MV-4-11 (cell line): Measurements from ENCODE around the gene ZNF576.
"Not testable (repeated sequence)": the region's sequence is repeated elsewhere in the genome, so short reads cannot be mapped to it uniquely, and the experiment has no call there.

Source experiments
- DNase-seq: peaks from one replicate; lab custom pipeline; 2025; lab: John Stamatoyannopoulos, UW

The ZNF576 gene

DNA sequence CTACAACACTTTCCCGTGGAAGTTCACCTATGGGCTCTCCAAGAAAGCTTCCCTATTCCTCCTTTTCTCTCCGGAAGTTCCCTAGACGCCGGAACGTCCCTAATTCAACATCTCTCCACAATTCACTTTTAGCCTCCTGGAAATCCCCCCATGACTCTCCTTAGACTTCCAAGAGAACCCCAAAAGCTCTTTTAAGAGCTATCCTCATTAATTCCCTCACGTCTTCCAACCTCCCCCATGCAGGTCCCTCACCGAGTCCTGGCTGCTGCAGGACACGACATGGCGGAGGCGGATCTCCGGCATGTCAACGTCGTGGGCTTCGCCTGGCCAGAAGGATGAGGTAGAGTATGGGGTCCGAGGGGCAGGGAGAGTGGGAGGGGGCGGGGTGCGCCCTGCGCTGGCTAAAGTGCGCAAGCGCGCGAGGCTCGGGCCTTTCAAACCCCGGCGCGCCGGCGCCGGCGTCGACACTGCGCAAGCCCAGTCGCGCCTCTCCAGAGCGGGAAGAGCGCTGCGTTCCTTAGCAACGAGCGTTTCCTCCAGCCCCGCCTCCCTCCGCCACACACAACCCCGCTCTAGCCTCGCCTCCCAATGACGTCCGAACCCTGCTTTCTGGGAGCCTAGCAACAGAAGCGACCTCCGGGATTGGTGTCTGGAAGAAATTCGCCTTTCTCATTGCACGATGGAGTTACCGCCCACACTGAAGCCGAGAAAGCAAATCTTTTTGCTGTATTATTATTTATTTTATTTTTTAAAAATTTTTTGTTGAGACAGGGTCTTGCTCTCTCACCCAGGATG lies 21.0 kb upstream of the ZNF576 start, which contains the start of the genes PINLYP and XRCC1:
TSS of gene PINLYP (plus strand) at position 646 of the 795 bp plus-strand sequence. CDS start 1,391 bp downstream, outside the sequence.
TSS of gene XRCC1 (minus strand) at position 372 of the 795 bp plus-strand sequence. CDS start at position 303, 69 bp downstream.
- peak; percentile 100 for DNase-seq

DNA sequence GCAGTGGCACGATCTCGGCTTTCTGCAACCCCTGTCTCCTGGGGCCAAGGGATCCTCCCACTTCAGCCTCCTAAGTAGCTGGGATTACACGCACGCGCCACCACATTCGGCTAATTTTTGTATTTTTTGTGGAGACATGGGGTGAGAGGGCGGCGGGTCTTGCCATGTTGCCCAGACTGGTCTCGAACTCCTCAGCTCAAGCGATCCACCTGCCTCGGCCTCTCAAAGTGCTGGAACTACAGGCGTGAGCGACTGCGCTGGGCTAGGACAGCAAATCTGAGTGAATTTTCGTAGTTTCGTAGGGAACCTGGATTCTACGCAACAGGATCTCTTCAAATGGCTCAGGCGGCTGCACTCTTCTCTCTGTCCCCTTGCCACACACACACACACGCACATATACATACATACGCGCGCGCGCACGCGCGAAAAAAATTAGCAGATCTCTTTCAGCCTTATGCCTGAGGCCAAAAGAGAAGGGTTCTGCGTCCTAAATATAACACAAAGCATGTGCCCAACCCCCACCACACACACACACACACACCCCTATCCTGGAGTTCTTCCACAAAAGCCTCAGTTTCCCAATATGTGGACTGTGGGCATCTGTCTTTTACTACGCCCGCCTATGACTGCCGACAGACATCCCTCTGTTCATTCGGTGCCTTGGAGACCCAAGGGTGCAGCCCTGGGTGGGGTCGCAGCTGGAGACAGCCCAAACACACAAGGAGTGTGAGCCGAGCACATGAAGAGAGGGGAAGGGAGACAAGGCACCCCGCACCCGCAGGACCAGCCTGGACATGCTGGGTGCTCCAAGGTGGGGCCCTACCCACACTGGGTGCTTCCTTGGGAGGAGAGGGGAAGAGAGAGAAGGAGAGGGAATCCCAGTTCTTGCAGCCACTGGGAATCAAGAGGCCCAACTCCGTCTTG lies 20.2 kb upstream of the ZNF576 start:
- peak; percentile 84 for DNase-seq

DNA sequence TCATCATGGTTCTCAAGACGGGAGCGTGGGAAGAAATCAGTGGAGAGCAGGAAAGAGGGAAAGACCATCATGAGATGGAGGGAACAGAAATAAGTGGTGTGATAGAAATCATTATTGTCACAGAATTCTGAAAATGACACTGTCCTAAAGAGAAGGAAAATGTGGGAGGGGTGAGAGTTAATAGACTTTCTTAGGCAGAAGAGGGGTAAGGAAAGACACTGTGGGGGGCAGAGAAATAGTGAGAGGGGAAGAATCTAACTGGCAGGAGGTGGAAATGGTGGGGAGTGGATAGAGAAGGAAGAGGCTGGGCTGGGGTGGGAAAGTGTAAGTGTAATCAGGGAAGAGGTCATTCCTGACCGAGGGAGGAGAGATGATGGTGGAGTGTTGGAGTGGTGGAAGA lies 17.6 kb upstream of the ZNF576 start:
- DNase-seq = no peak

DNA sequence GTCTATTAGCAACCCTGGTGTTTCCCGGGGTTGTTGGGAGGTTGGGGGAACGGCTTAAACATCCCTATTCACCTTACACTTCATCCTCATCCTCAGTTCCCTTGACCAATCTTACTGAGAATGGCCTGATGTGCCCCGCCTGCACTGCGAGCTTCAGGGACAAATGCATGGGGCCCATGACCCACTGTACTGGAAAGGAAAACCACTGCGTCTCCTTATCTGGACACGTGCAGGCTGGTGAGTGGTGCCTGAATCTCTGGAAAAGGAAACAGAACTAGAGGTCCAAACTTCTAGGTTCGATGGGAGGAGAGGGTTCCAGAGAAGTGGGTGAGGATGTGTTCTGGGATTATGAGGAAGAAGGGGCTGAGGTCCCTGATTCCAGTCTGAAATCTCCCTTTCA lies 14.9 kb upstream of the ZNF576 start:
- DNase-seq = no peak

DNA sequence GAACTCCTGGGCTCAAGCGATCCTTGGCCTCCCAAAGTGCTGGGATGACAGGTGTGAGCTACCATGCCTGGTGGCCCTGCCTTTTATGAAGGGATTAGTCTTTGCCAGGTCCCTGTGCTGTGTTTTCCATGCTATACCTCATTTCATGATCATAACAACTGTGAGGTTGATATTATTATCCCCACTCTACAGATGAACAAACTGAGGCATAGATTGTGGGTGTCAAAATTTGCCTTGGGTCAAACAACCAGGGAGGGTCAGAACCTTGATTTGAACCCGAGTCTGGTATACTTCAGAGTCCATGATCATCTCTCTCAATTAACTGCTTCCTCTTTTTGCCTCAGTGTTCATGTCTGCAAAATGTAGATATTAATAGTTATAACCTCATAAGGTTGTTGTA lies 13.9 kb upstream of the ZNF576 start:
- DNase-seq = peak; percentile 23

DNA sequence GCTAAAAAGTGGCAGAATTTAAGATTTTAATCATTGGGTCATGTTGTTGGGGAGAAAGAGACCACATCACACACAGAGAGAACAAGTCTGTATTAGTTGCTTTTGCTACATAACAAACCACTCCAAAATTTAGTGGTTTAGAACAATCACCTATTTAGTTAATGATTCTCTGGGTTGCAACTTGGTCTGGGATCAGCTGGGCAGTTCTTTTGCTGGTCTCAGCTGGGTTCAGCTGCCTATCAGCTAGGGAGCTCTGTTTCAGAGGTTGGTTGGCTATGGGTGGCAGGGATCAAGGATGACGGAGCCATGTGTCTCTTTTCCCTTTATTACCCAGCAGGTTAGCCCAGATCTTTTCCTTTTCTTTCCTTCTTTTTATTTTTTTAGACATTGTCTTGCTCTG lies 11.9 kb upstream of the ZNF576 start:
- DNase-seq = no peak

DNA sequence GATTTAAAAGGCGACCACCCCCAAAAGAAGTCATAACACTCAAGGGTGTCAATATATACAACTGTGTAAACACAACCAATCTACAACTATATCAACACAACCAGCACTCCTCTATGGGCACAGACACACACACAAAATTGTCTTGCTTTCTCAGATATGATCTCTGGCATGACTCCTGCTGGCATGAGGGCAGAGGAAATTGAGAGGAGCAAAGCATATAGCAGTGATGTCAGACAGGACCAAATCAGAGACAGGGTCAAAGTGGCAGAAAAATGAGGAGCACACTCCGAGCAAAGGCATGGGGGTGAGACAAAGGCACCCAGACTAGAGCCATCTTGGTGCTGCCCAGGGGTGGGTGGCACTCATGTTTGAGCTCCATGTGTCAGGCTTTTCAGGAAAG lies 10.0 kb upstream of the ZNF576 start:
- DNase-seq = no peak

DNA sequence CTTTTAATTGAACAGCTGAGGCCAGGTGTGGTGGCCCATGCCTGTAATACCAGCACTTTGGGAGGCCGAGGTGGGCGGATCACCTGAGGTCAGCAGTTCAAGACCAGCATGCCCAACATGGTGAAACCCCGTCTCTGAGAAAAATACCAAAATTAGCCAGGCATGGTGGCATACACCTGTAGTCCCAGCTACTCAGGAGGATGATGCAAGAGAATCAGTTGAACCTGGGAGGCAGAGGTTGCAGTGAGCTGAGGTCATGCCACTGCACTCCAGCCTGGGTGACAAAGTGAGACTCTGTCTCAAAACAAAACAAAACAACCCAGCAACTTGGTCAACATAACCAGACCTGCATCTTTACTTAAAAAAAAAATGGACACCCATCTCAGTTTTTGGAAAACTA lies 9.4 kb upstream of the ZNF576 start:
- not testable (repeated sequence) for DNase-seq

DNA sequence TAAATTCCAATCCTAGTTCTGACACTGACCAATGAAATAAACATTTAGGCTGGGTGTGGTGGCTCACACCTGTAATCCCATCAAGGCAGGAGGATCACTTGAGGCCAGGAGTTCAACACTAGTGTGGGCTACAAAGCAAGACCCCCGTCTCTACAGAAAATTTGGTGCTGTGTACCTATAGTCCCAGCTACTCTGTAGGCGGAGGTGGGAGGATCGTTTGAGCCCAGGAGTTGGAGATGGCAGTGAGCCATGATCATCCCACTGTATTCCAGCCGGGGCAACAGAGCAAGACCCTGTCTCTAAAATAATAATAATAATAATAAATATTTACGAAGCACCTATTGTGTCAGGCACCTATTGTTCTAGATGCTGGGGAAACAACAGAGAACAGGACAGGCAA lies 7.1 kb upstream of the ZNF576 start:
- no peak for DNase-seq

DNA sequence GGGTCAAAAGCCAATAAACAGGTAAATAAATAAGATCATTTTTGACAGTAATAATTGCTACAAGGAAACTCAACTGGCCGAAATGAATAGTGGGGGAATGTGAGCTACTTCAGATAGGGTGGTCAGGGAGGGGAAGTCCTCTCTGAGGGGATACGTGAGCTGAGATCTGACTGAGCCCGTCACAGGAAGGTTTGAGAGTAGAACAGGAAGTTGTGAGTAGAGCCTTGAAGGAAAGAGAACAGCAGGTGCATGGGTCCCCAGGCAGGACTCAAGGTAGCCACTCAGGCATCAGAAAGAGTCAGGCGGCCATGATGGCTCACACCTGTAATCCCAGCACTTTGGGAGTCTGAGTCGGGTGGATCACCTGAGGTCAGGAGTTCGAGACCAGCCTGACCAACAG lies 6.7 kb upstream of the ZNF576 start:
- no peak for DNase-seq

DNA sequence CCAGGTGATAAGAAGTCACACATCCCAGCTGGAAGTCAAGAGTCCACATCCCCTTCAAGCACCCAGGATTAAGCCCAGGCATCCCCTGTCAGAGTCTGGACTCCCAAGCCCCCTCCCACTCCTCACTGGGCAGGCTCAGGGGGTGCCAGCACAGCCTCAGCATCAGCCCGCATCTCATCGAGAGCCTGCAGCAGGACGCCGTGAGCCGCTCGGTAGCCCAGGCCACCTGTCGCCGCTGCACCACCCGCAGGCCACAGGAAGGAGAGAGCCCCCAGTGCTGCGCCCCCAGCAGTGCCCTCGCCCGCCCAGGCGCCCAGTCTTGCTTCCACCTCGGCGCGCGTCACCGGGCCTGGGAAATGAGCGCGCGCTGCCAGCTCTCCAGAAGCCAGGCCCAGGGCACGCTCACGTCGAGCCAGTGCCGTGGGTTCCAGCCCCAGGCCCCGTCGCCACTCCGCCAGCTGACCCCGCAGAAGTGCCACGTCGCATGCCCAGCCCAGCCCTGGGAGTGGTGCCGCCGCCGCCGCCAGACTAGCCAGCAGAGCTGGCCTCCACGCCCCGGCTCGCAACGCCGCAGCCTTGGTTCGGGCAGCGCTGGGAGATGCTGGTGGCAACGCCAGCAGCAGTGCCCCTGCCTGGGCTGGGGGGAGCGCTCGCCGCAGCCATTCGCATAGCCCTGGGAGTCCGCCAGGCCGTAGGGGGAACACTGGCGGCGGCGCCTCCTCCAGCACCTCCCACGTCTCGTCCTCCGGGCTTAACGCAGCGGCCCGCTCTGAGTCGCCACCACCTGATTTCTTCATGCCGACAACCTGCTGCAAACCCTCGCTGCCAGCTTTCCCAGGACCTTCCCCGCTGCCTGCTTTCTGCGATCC lies 4.3 kb upstream of the ZNF576 start:
- DNase-seq = no peak

DNA sequence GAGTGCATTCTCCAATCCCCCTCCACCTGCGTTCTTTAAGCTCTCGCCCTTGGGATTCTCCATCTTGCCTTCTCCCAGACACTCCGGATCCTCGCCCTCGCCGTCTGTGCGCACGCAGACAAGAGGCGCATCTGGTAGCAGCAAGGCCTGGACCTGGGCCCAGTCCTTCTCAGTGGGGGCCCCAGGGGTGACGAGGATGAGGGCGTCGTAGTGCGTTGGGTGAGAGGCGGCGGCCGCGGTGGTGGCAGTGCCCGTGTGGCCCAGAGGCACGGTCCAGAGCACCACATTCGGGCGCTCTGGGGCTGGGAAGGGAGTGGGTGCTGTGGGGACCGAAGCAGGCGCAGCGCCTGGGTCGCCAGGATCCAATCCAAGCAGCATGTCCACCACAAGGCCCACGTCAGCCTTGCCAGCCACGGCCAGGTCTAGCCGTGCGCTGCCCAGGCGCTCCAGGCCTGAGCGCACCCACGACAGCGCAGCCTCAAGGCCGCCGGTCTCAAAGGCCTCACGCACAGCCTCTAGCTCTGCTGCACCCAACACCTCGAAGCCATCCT lies 3.5 kb upstream of the ZNF576 start:
- no peak for DNase-seq

DNA sequence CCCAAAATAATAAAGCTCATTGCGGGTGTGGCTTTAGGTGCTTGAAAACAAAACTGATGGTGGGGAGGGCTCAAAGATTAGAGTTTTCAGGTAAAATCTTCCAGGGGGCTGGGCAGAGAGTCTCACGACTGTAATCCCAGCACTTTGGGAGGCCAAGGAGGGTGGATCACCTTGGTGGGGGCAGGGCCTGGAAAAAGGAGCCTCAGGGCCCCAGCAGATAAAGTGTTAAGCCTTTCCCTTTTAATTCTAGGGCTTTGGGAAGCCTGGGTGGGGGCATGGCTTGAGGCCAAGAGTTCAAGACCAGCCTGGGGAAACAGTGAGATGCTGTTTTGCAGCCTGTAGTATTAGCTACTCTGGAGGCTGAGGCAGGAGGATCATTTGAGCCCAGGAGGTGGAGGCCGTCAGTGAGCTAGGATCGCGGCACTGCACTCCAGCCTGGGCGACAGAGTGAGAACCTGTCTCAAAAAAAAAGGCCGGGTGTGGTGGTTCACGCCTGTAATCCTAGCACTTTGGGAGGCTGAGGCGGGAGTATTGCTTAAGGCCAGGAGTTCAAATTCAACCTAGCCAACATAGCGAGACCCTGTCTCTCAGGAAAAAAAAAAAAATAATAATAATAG lies 2.2 kb upstream of the ZNF576 start:
- no peak for DNase-seq

DNA sequence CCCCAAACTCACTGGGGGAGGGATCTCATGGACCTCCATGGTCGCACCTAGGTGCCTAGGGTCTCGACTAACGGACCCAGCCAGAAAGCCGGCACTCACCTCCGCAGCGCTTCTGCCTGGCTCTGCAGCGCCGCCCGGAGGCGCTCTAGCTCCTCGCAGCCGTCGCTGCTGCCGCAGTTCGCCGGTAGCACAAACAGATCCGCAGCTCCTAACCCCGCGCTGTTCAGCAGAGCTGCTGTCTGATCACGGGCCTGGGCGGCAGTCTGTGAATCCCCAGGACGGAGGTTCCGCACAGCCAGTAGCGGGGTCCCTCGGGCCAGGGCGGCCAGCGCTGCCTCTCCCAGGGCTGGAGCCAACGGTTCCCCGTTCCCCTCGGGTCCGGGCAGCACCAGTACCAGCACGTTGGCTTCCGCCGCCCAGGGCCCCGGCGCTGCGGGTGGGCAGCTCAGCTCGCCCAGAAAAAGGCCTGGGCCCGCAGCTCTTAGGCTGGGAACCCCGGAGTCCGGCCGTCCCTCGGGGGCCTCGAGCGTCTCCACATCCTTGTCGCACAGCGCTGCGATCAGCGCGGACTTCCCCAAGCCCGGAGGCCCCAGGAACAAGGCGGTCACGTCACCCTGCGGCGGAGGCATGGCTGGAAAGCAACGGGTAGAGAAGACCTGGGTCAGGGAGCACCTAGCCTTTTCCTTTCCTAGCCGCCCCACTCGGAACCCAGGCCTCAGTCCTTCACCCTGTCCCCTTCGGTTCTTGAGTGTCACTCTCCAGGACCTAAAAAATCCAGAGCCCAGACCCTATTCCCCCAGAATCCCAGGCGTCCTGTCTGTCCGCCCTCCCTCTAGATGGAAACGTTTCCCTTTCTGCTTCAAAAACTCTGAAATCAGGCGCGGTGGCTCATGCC lies 1.4 kb upstream of the ZNF576 start:
- peak; percentile 70 for DNase-seq

DNA sequence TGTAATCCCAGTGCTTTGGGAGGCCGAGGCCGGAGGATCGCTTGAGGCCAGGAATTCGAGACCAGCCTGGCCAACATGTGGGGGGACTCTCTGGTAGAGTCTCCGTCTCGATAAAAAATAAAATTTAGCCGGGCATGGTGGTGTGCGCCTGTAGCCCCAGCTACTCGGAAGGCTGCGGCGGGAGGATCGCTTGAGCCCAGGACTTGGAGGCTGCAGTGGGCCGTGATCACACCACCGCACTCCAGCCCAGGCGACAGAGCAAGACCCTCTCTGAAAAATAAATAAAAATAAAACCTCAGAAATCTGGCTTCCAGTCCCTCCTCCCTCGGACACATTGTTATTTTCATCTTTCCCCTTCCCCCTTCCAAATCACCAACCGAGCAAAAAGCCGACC lies 793 bp upstream of the ZNF576 start:
- no peak for DNase-seq

DNA sequence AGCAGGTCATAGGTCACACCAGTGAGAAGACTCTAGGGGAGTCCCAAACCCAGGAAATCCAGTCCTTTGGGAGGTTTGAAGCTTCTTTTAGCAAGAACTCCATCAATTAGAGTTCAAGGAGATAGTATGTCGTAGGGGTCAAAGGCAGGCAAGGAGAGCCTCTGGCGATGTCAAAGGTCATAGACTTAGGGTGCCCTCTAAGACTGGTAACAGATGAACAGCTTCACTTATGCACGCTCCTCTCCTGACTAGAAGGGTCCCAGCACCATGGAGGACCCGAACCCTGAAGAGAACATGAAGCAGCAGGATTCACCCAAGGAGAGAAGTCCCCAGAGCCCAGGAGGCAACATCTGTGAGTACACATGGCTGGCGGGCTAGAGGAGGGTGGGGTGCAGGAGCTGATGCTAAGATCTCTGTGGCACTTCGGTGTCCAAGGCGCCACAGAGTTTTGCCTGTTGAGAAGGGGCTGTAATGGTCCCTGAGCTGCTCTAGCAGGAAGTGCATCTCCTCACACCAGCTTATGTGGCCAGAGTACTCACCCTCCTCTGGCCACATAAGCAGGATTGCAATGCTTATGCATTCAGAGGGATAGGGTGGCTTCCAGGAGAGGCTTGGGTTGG lies 557 bp downstream of the ZNF576 start:
- DNase-seq = no peak

DNA sequence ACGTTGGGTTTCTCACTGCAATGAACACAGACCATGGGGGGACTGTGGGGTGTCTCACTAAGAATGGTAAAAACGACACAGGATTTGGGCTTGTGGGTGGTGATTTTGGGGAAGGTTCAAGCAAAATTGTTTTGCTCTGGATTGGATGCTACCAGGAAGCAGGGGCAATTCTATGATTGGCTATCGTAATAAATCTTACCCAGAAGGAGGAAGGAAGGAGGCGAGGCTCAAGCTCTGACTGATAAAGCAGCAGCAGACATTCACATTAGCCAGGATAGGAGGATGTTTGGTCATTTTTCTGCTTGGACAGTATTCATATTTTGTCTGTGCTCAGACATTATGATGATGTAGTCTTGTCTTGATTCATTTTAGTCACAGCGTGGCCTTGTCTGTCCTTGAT lies 1.5 kb downstream of the ZNF576 start:
- DNase-seq = peak; percentile 26

DNA sequence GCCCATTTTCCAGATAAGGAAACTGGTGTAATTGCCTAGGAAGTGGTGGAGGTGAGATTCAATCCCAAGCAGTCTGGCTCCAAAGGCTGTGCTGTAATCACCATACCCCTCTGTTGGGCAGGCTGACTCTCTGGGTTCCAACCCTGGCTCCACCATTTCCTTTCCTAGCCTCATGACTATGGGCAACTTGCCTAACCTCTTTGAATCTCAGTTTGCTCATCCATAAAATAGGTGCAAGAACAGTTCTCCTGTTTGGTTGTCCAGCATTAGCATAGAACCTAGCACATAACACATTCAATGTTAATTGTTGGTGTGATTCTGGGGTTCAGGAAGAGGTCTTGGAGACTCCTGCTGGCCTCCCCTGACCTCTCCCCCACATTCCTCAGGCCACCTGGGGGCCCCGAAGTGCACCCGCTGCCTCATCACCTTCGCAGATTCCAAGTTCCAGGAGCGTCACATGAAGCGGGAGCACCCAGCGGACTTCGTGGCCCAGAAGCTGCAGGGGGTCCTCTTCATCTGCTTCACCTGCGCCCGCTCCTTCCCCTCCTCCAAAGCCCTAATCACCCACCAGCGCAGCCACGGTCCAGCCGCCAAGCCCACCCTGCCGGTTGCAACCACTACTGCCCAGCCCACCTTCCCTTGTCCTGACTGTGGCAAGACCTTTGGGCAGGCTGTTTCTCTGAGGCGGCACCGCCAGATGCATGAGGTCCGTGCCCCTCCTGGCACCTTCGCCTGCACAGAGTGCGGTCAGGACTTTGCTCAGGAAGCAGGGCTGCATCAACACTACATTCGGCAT lies 2.2 kb downstream of the ZNF576 start:
- DNase-seq = no peak
